Measurements from ENCODE around the gene ELP6.

- TF ChIP-seq CTCF (conservative IDR thresholded peaks at IDR 0.05 in 1 of 2, IDR thresholded peaks at IDR 0.05 in 1 of 2; ENCODE audit: low read depth in 1 of 2, low read length in 2 of 2) (no peak), EZH2 (IDR thresholded peaks at IDR 0.05; ENCODE audit: low read length, missing control alignments) (no peak)
Observed at GRCh38 chr3:47520756-47521155, 7.2 kb upstream of the ELP6 start.
